NCI-H524 (cell line): Measurements from ENCODE around the gene FSTL4.
A peak's percentile ranks its signal among the peaks of the same experiment; 100 is the strongest.

Source experiments
- DNase-seq, 2 experiments: peaks; one replicate each; lab custom pipeline; 2025; lab: John Stamatoyannopoulos, UW

FSTL4 gene

GRCh38 chr5:133386662-133387061 lies 225.7 kb downstream of the FSTL4 start:
- no peak for DNase-seq

- DNase-seq: no peak
Observed at GRCh38 chr5:133385346-133385745, 227.0 kb downstream of the FSTL4 start.

DNA sequence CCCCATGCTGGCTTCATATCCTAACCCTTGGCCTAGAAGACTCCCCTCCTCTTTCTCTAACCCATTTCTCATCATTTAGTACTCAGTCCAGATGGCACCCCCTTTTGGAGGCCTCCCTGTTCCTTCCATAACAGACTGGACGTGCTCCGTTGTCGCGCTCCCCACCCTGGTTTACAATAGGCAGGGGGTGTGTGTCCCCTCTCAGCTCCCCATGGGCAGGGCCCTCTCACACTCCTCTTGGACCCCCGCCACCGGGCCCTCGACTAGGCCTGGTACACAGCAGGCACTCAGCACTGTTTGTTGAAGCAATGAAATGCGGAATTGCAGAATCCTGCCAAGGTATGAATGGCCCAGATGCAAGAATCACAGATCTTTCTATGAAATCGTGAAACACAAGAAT lies 227.4 kb downstream of the FSTL4 start:
- no peak for DNase-seq

DNA sequence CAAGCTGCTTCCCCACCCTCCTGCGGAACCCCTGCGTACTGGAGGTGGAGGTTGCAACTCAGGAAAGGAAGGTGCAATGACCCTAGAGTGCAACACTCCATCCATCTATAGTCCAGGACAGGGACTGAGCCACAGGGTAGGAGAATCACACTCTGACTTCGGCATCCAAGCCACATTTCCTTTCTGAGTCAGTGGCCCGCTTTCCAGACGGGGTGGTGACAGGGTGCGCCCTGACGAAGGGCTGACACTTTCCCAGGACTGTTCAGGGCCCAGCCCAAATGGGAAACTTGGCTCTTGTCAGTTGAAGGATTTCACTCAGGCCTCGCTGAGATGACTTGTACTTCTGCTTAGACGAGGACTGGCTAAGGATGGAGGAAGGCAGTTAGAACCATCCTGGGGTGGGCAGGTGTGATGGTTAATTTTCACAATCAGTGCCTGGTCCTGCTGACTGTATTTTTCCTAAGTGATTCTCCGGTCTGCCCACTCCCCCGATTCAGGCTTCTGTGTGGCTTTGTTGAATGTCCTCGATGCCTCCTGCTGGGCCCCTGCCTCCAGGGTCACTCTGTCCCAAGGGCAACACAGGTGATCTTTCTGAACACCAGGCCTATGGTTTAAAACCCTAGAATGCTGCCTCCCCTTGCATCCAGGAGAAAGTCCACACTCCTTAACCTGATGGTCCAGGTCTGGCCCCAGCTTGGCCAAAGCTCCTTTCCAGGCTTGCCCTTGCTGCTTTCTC lies 228.1 kb downstream of the FSTL4 start:
- DNase-seq: no peak

GRCh38 chr5:133383580-133383939 lies 228.8 kb downstream of the FSTL4 start:
- DNase-seq: no peak

GRCh38 chr5:133382661-133383579 lies 229.4 kb downstream of the FSTL4 start:
- DNase-seq: no peak

DNA sequence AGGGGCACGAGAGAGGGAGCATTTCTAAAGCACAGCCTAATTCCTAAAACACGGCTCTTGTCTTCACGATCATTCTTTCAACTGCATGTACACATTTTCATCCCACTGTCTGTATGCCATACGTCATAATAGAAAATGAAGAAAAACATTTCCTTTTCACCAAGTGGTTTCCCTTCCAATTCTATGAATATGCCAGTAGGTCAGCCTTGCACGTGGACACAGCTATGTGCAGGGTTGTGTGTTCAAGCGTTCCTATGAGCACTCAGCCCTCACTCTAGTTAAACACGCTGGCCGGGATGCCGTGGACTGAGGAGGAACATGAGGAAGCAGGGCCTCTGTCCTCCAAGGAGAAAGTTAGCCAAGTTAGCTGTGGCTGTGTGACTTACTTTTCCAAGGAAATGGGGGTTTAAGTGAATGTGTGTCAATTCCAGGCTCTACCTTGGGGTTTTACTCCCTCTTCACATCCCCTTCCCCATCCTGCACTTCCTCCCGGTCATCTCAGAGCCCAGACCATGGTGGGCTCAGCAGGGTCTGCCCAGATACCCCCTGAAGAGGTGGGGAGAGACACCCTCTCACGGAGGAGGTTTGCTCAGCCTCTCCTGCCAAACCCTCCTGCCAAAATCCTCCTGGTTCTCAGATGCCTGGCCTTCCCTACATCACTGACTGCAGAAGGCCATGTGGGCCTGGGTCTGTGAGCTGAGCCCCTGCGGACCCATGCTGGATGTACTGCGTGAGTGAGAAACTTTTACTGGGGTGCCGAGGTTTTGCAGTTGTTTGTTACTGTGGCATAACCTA lies 230.6 kb downstream of the FSTL4 start:
- DNase-seq: no peak

DNA sequence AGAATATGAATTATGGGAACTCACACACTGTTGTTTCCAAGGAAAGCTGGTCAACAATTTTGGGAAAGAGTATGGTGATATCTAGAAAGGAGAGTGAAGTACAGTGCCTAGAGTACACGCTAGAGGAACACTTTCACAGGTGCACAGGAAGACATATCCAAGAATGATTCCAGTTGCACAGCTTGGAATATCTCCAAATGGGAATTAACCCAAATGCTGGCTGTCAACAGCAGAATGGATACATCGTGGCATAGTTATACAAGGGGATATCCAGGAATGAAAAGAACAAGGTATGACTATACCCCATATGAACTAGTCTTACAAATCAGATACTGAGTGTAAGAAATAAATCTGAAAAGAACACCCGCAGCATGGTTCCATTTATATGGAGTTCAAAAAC lies 231.3 kb downstream of the FSTL4 start:
- DNase-seq: no peak

DNA sequence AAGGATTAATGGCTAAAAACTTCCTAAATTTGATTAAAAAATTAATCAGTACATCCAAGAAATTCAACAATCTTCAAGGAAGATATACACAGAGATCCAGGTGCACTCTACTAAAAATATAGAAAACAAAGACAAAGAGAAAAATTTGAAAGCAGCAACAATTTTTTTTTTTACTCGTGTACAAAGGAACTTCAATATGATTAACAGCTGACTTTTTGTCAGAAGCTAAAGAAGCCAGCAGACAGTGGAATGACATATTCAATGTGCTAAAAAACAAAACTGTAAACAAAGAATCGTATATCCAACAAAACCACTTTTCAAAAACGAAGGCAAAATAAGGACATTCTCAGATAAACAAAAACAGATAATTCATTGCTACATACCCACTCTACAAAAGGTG lies 234.6 kb downstream of the FSTL4 start:
- DNase-seq: no peak

GRCh38 chr5:133376986-133377385 lies 235.4 kb downstream of the FSTL4 start:
- no peak for DNase-seq

- no peak for DNase-seq
Observed at GRCh38 chr5:133373121-133373870, 239.0 kb downstream of the FSTL4 start.

DNA sequence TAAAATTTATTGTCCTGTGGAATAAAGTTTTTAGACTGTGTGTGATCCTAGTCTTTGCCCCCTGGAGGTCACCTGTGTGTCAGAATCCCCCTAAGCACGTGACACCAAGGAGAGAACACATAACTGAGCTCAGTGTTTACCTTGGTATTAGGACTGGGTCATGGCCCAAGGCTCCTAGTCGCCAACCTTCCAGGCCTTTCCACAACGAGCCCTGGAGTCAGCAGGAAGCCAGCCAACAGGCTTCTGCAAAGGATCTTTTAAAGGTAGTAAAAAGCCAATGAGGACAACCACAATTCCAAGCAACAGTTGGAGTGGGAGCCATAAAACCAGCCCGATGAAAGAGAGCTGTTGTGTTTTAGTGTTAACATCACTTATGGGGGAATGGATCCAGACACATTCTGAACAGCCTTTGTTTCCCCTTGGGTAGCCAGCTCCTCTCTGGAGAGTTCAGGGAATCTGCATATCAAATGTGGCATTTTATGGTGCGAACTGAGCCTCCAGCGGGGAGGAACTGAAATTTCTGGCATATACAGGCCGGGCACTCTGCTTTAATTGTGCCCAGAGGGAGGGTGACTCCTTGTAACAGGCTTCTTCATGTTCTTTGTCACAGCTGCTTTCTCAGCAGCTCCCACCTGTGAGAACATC lies 239.9 kb downstream of the FSTL4 start:
- no peak for DNase-seq

DNA sequence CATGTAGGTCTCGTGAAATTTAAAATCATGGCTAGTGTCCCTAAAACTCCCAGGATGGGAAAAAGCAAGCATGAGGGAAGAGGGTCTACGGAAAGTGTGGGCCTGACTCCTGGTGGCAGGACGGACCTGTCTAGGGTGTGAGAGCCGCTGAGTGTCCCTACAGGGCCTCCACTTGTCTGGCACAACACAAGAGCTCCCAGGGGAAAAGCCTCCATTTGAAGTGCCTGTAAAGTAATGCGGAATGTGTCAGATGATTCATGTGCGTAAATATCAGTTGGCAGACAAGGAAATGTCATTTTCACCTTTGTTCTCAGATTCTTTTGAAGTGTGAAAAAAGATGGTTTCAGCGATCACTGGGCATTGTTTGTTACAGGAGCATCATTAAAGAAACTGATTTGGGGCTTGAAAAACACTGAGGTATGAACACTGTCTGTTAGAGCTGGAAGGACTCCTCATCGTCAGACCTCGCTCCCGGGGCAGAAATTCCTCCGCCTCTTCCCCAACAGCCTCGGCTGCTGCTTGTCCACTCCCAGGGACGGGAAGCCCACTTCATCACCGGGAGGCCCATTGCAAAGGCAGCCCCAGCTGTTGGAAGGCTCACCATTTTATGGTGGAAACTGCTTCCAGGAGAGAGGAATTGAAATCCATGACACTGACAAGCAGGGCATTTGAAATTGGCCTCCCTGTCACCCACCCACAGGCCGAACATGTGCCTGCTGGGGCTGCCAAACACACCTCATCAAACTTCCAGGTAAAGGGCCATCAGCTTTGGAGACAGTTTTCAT lies 240.8 kb downstream of the FSTL4 start:
- DNase-seq: peak in 1 of 2 experiments; percentile 60

GRCh38 chr5:133370904-133371303 lies 241.4 kb downstream of the FSTL4 start:
- DNase-seq: no peak

DNA sequence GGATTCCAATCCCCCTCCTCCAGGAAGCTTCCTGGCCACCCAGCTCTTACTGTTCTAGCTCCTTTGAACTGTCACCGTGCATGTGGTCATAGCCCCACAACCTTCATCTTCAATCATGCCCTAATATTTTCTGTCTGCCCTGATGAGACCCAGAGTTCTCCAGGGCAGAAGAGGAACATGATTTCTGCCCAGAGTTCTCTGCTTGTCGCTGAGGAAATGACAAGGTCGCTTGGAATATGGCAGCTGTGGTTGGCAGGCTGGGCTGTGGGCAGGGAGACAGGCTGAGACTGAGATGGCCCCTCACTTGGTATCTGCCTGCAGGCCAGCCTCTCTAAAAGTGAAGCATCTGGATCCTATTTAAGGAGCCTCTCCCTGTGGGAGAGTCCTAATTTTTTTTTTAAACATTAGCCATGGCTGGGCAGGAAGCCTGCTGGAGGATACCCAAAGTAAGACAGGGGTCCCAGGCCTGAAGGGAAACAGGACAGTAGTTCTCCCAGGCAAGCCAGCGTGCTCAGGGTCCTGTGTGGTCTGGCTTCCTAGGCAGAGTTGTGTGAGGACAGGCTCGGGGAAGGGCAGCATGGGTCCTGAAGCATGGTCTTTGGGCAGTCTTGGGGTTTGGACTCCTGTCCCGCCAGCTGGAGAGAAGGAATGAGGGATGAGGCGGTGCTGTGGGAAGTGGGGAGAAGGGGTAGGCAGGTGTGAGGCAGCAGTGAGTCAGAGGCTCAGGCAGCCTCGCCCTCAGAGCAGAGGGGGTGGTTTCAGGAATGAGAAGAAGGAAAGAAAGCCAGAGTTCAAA lies 242.1 kb downstream of the FSTL4 start:
- DNase-seq: peak in 1 of 2 experiments; percentile 23

DNA sequence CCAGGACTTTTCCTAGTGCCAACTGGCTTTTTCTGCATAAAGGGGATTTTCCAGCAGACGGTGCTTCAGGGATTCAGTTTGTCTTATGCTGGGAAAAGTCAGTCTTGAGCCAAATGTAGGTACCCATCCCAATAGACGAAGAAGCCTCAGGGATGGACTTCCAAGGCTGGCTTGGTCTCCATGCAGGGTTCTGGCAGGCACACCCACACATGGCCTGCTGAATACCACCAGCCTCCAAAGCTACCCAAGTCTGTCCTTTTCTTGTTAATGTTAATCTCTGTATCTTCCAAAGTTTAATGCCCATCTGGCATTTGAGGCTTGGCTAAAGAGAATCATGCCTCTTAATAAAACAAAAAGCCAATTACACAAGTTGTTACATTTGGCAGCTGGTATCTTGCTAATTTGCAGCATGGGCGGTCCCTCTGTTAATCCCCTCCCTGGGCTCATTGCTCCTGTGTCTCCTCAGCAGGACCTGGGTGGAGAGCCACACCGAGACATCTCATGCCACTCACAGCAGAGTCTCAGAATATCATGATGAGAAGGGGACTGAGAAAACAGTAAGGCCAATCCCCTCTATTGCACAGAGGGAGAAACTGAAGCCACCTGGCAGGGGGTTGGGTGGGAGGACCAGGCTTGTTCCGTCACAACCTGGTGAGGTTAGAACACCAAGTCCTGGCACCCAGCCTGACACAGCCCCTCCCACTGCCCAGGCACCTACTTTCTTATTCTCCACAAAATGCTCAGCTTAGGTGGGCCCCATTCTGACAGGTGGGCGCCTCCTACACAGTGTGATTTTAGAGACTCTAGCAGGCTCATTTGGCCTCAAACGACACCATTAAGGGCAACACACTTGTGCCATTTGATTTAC lies 243.2 kb downstream of the FSTL4 start:
- peak; percentile 92 to 97 for DNase-seq

DNA sequence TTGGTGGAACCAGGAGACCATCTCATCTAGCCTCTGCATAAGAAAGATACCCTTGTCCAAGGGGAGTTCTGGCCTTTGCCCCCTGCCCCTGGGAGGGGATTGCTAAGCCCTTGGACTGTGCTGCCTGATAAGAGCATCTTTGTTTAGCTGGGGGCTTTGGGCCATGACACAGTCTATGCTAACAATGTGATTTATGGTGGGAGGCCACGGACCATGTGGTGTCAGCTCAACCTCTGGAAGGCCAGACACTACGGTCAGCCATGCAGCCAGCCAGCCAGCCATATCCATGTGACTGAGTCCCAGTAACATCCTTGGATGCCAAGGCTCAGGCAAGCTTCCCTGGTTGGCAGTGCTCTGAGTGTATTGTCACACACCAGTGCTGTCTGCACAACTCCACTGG lies 244.4 kb downstream of the FSTL4 start:
- DNase-seq: no peak

GRCh38 chr5:133367071-133367786 lies 245.1 kb downstream of the FSTL4 start:
- DNase-seq: no peak
